K562 (cell line): Measurements from ENCODE around the gene OMA1.

Experiments used
- EP300 ChIP-seq: IDR thresholded peaks from 2 replicates; pipeline ENCODE4 v1.6.1; 2012; ENCODE audit warnings: low read length, improper control_type of control experiment
- EZH2 ChIP-seq: IDR thresholded peaks from 2 replicates; pipeline ENCODE4 v1.6.1; 2012; ENCODE audit warnings: low read depth, mild to moderate bottlenecking, inconsistent platforms, low read length, borderline replicate concordance
- MAFF ChIP-seq: IDR thresholded peaks from 2 replicates; pipeline ENCODE4 v1.6.1; 2012; ENCODE audit warnings: low read length, improper control_type of control experiment
- MYC ChIP-seq, 2 experiments: fragments of 250-450 bp in 1 of 2; sonication (Bioruptor Pico) in 1 of 2; IDR thresholded peaks; 2 replicates each; pipeline versions ENCODE4 v1.5.1 to v1.6.1; 2012 to 2021; ENCODE audit warnings: low read depth in 2 of 2, borderline replicate concordance in 1 of 2, improper control_type of control experiment in 1 of 2, low read length in 1 of 2, mild to moderate bottlenecking in 1 of 2, moderate library complexity in 1 of 2
- POU5F1 ChIP-seq: fragments of 150-350 bp; IDR thresholded peaks from 2 replicates; pipeline ENCODE4 v1.6.1; 2014; ENCODE audit warnings: borderline replicate concordance, low read length, low read depth, mild to moderate bottlenecking; ENCODE audit not compliant: partially characterized antibody
- TF ChIP-seq, protein P1 (sequence below): fragments of 450-650 bp; formaldehyde crosslinking; IDR thresholded peaks from 2 replicates; pipeline ENCODE4 v1.4.0; 2020; ENCODE audit warnings: mild to moderate bottlenecking, mixed read lengths
- TF ChIP-seq, protein P2 (sequence below), 3 experiments: IDR thresholded peaks in 2 of 3; conservative IDR thresholded peaks in 1 of 3; 2 replicates each; pipeline ENCODE4 v1.5.1; 2011 to 2012; ENCODE audit warnings: low read length in 3 of 3, mild to moderate bottlenecking in 3 of 3, control low read depth in 2 of 3, improper control_type of control experiment in 1 of 3, inconsistent platforms in 1 of 3, low read depth in 1 of 3, mixed read lengths in 1 of 3, moderate library complexity in 1 of 3; ENCODE audit not compliant: insufficient read depth in 2 of 3

DNA sequence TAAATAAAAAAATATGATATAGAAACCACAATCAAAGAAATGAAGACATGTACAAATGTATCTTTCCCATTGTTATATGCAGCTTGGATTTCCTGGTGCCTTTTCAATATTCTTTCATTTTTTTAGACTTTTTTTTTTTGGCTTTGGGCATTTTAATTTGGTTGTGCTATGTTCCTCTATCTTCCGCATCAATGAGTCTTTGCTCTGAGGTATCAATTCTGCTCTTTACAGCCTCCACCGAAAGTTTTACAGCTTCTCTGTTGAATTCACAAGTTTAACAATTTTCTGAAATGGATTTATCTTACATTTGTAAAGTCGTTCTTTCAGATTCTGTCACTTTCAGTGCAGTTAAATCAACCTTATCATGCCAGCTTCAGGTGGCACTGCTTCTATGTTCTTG is 50.5 kb downstream of the OMA1 start:
- no peak for TF ChIP-seq MAFF
- no peak for TF ChIP-seq EP300
- no peak for TF ChIP-seq EZH2
- no peak for TF ChIP-seq MYC (IDR thresholded peaks at IDR 0.05; ENCODE audit: low read depth, low read length)
- no peak for TF ChIP-seq MYC (CRISPR knock-in tag; IDR thresholded peaks at IDR 0.05; ENCODE audit: borderline replicate concordance, low read depth)
- TF ChIP-seq, protein P1, sequence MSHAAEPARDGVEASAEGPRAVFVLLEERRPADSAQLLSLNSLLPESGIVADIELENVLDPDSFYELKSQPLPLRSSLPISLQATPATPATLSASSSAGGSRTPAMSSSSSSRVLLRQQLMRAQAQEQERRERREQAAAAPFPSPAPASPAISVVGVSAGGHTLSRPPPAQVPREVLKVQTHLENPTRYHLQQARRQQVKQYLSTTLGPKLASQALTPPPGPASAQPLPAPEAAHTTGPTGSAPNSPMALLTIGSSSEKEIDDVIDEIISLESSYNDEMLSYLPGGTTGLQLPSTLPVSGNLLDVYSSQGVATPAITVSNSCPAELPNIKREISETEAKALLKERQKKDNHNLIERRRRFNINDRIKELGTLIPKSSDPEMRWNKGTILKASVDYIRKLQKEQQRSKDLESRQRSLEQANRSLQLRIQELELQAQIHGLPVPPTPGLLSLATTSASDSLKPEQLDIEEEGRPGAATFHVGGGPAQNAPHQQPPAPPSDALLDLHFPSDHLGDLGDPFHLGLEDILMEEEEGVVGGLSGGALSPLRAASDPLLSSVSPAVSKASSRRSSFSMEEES (CRISPR knock-in tag) = no peak
- no peak for TF ChIP-seq POU5F1
- TF ChIP-seq, protein P2, sequence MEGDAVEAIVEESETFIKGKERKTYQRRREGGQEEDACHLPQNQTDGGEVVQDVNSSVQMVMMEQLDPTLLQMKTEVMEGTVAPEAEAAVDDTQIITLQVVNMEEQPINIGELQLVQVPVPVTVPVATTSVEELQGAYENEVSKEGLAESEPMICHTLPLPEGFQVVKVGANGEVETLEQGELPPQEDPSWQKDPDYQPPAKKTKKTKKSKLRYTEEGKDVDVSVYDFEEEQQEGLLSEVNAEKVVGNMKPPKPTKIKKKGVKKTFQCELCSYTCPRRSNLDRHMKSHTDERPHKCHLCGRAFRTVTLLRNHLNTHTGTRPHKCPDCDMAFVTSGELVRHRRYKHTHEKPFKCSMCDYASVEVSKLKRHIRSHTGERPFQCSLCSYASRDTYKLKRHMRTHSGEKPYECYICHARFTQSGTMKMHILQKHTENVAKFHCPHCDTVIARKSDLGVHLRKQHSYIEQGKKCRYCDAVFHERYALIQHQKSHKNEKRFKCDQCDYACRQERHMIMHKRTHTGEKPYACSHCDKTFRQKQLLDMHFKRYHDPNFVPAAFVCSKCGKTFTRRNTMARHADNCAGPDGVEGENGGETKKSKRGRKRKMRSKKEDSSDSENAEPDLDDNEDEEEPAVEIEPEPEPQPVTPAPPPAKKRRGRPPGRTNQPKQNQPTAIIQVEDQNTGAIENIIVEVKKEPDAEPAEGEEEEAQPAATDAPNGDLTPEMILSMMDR (IDR thresholded peaks at IDR 0.05 in 2 of 3, conservative IDR thresholded peaks at IDR 0.05 in 1 of 3; ENCODE audit: insufficient read depth in 2 of 3, low read depth in 1 of 3, low read length in 3 of 3) = no peak
